ENCODE results near the gene GNB1.
"Not testable (repeated sequence)": the region's sequence is repeated elsewhere in the genome, so short reads cannot be mapped to it uniquely, and the experiment has no call there.

Gene GNB1

DNA sequence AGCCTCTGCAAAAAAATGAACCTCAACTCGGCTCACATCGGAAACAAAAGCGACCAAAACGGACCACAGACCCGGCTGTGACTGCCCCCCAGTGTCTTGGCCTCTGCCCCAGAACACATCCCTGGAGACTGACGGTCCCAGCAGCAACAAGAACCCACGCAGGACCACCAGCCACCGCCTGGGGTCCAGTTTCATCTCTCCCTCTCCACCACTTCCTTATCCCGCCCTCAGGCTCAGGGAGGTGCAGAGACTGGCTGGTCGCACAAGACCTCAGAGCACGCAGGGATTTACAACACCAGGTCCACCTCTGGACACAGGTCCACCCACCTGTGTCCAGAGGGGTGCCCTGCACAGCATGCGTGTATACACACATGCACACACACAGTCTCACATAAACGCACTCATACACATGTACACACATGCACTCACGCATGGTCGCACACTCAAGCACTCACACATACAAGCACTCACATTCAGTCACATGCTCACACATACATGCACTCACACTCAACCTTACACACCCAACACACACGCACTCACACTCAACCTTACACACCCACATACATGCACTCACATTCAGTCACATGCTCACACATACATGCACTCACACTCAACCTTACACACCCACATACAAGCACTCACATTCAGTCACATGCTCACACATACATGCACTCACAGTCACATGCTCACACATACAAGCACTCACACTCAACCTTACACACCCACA, 46.8 kb upstream of the GNB1 start:
- Histone ChIP-seq H3K27me3 (replicated peaks) (peaks cover 14% of the 10 kb centered on the region), H3K4me3 (ENCODE audit: low read depth, low read length) (no peak overlapping the region), H3K36me3 (replicated peaks) (no peaks in the 10 kb centered on the region), H3K27ac (no peak overlapping the region)
- in situ Hi-C loops (cut with HindIII; ENCODE audit: low pct_ligation_motif_present, low sequenced_read_pairs), result no loop called here
- TF ChIP-seq CTCF (IDR thresholded peaks at IDR 0.05; ENCODE audit: low read depth, low read length, missing control alignments), result no peak
- no peak for DNase-seq

GRCh38 chr1:1937061-1937460, 46.2 kb upstream of the GNB1 start:
- no peak for TF ChIP-seq CTCF (IDR thresholded peaks at IDR 0.05; ENCODE audit: low read depth, low read length, missing control alignments)
- Histone ChIP-seq H3K27me3 (replicated peaks) (peaks cover 11% of the 10 kb centered on the region), H3K4me3 (ENCODE audit: low read depth, low read length) (no peak overlapping the region), H3K36me3 (replicated peaks) (no peaks in the 10 kb centered on the region), H3K27ac (no peak overlapping the region)
- in situ Hi-C loops (cut with HindIII; ENCODE audit: low pct_ligation_motif_present, low sequenced_read_pairs), result no loop called here
- DNase-seq, result no peak

GRCh38 chr1:1934848-1935247, 44.0 kb upstream of the GNB1 start:
- H3K27ac ChIP-seq; DNase-seq; in situ Hi-C loops (cut with HindIII; ENCODE audit: low pct_ligation_motif_present, low sequenced_read_pairs): not testable (repeated sequence)

GRCh38 chr1:1929639-1930545, 39.0 kb upstream of the GNB1 start:
- no peak overlapping the region for H3K4me3 ChIP-seq (ENCODE audit: low read depth, low read length)
- DNase-seq, result no peak
- H3K27ac ChIP-seq, result no peak overlapping the region
- in situ Hi-C loops (cut with HindIII; ENCODE audit: low pct_ligation_motif_present, low sequenced_read_pairs), result no loop called here
- H3K36me3 ChIP-seq (replicated peaks), result no peaks in the 10 kb centered on the region
- TF ChIP-seq CTCF (IDR thresholded peaks at IDR 0.05; ENCODE audit: low read depth, low read length, missing control alignments), result no peak
- H3K27me3 ChIP-seq (replicated peaks), result no peaks in the 10 kb centered on the region

More at GRCh38 chr1:1934848-1935247, 44.0 kb upstream of the GNB1 start:
- not testable (repeated sequence) for H3K4me3 ChIP-seq (ENCODE audit: low read depth, low read length); H3K27me3 ChIP-seq (replicated peaks); H3K36me3 ChIP-seq (replicated peaks)

GRCh38 chr1:1929102-1929638, 38.3 kb upstream of the GNB1 start:
- H3K36me3 ChIP-seq (replicated peaks), result no peaks in the 10 kb centered on the region
- DNase-seq, result no peak
- H3K27ac ChIP-seq, result no peak overlapping the region
- in situ Hi-C loops (cut with HindIII; ENCODE audit: low pct_ligation_motif_present, low sequenced_read_pairs), result no loop called here
- no peaks in the 10 kb centered on the region for H3K27me3 ChIP-seq (replicated peaks)
- H3K4me3 ChIP-seq (ENCODE audit: low read depth, low read length), result no peak overlapping the region
- TF ChIP-seq CTCF (IDR thresholded peaks at IDR 0.05; ENCODE audit: low read depth, low read length, missing control alignments), result no peak
